Measurements from ENCODE around the gene CCL26.
"Not testable (repeated sequence)": the region's sequence is repeated elsewhere in the genome, so short reads cannot be mapped to it uniquely, and the experiment has no call there.

The CCL26 gene

GRCh38 chr7:75776295-75776971, 4.4 kb upstream of the CCL26 start:
- no peak overlapping the region for H3K4me3 ChIP-seq (ENCODE audit: low read depth, low read length)
- DNase-seq (ENCODE audit: low read depth) = peak; percentile 47
- TF ChIP-seq CTCF (IDR thresholded peaks at IDR 0.05; ENCODE audit: low read depth, low read length, missing control alignments) = no peak

GRCh38 chr7:75773958-75774357, 1.9 kb upstream of the CCL26 start:
- DNase-seq (ENCODE audit: low read depth); H3K4me3 ChIP-seq (ENCODE audit: low read depth, low read length): not testable (repeated sequence)

GRCh38 chr7:75771224-75771623, 787 bp downstream of the CCL26 start:
- no peak for TF ChIP-seq CTCF (IDR thresholded peaks at IDR 0.05; ENCODE audit: low read depth, low read length, missing control alignments)
- no peak overlapping the region for H3K4me3 ChIP-seq (ENCODE audit: low read depth, low read length)
- DNase-seq (ENCODE audit: low read depth) = no peak

GRCh38 chr7:75762350-75762917, 9.6 kb downstream of the CCL26 start:
- DNase-seq (ENCODE audit: low read depth) = no peak
- TF ChIP-seq CTCF (IDR thresholded peaks at IDR 0.05; ENCODE audit: low read depth, low read length, missing control alignments) = peak; percentile 79
- no peak overlapping the region for H3K4me3 ChIP-seq (ENCODE audit: low read depth, low read length)

GRCh38 chr7:75761801-75762200, 10.2 kb downstream of the CCL26 start:
- H3K4me3 ChIP-seq (ENCODE audit: low read depth, low read length); DNase-seq (ENCODE audit: low read depth): not testable (repeated sequence)

- TF ChIP-seq CTCF (IDR thresholded peaks at IDR 0.05; ENCODE audit: low read depth, low read length, missing control alignments) = no peak
- no peak for DNase-seq (ENCODE audit: low read depth)
- H3K4me3 ChIP-seq (ENCODE audit: low read depth, low read length) = no peak overlapping the region
These were observed 13.5 kb downstream of the CCL26 start for GRCh38 chr7:75758491-75758890.

GRCh38 chr7:75757860-75758259, 14.2 kb downstream of the CCL26 start:
- TF ChIP-seq CTCF (IDR thresholded peaks at IDR 0.05; ENCODE audit: low read depth, low read length, missing control alignments) = no peak
- DNase-seq (ENCODE audit: low read depth) = no peak
- no peak overlapping the region for H3K4me3 ChIP-seq (ENCODE audit: low read depth, low read length)

GRCh38 chr7:75756991-75757676, 14.9 kb downstream of the CCL26 start:
- no peak overlapping the region for H3K4me3 ChIP-seq (ENCODE audit: low read depth, low read length)
- TF ChIP-seq CTCF (IDR thresholded peaks at IDR 0.05; ENCODE audit: low read depth, low read length, missing control alignments) = peak; percentile 45
- DNase-seq (ENCODE audit: low read depth) = no peak
